Stimulated activated CD4-positive, alpha-beta T cell treated with anti-CD3 and anti-CD28 coated beads, Interleukin-12 subunit alpha, Interleukin-12 subunit beta, amount 100 ng/mL, for 48 hours (primary cell): ENCODE results near the gene BLOC1S5.
A peak's percentile ranks its signal among the peaks of the same experiment; 100 is the strongest.

ENCODE experiments used
- DNase-seq, 3 donors: peaks; one replicate each; pipeline ENCODE4 v3.0.0-alpha.2; 2020; ENCODE audit warnings: low read depth in 2 of 3, low spot score in 1 of 3

The BLOC1S5 gene

GRCh38 chr6:8082572-8082953 lies 18.4 kb upstream of the BLOC1S5 start:
- no peak for DNase-seq

GRCh38 chr6:8080362-8081151 lies 16.4 kb upstream of the BLOC1S5 start:
- no peak for DNase-seq

GRCh38 chr6:8079126-8079525 lies 14.9 kb upstream of the BLOC1S5 start:
- no peak for DNase-seq

GRCh38 chr6:8077991-8078390 lies 13.8 kb upstream of the BLOC1S5 start:
- no peak for DNase-seq

- DNase-seq, result no peak
Observed at GRCh38 chr6:8075704-8076103, 11.5 kb upstream of the BLOC1S5 start.

- DNase-seq, result no peak
Observed at GRCh38 chr6:8075185-8075584, 11.0 kb upstream of the BLOC1S5 start.

GRCh38 chr6:8074213-8074612 lies 10.0 kb upstream of the BLOC1S5 start:
- no peak for DNase-seq

- DNase-seq, result no peak
Observed at GRCh38 chr6:8073758-8074157, 9.6 kb upstream of the BLOC1S5 start.

- no peak for DNase-seq
Observed at GRCh38 chr6:8070718-8071117, 6.5 kb upstream of the BLOC1S5 start.

GRCh38 chr6:8069631-8070284 lies 5.6 kb upstream of the BLOC1S5 start:
- DNase-seq, result no peak

- no peak for DNase-seq
Observed at GRCh38 chr6:8069151-8069550, 5.0 kb upstream of the BLOC1S5 start.

GRCh38 chr6:8066108-8066507 lies 1.9 kb upstream of the BLOC1S5 start:
- no peak for DNase-seq

- DNase-seq, result peak in 1 of 3 donors; percentile 21
Observed at GRCh38 chr6:8065519-8065911, 1.3 kb upstream of the BLOC1S5 start.

GRCh38 chr6:8064638-8065518 lies 689 bp upstream of the BLOC1S5 start:
- DNase-seq, result no peak

GRCh38 chr6:8061736-8062135 lies 2.5 kb downstream of the BLOC1S5 start:
- DNase-seq, result no peak

- no peak for DNase-seq
Observed at GRCh38 chr6:8060346-8060745, 3.8 kb downstream of the BLOC1S5 start.

GRCh38 chr6:8059129-8059528 lies 5.1 kb downstream of the BLOC1S5 start:
- DNase-seq, result no peak

- no peak for DNase-seq
Observed at GRCh38 chr6:8057793-8058192, 6.4 kb downstream of the BLOC1S5 start.

GRCh38 chr6:8057263-8057662 lies 6.9 kb downstream of the BLOC1S5 start:
- DNase-seq, result no peak

- no peak for DNase-seq
Observed at GRCh38 chr6:8054276-8054675, 9.9 kb downstream of the BLOC1S5 start.

- no peak for DNase-seq
Observed at GRCh38 chr6:8047541-8048292, 16.5 kb downstream of the BLOC1S5 start.
